GM23248 (cell line): ENCODE measurements around the gene CDKN2A.

Experiments used
- EZH2 ChIP-seq: fragments of 200-600 bp; sonication (generic); IDR thresholded peaks from 2 replicates; pipeline ENCODE4 v1.6.1; 2018; ENCODE audit warnings: antibody characterized with exemption, mild to moderate bottlenecking; ENCODE audit not compliant: insufficient read depth, poor library complexity, severe bottlenecking
- EZH2phosphoT487 ChIP-seq: fragments of 200-600 bp; sonication (generic); IDR thresholded peaks from 2 replicates; pipeline ENCODE4 v1.6.1; 2018; ENCODE audit warnings: antibody characterized with exemption, moderate library complexity, mild to moderate bottlenecking, low read depth; ENCODE audit not compliant: insufficient read depth

DNA sequence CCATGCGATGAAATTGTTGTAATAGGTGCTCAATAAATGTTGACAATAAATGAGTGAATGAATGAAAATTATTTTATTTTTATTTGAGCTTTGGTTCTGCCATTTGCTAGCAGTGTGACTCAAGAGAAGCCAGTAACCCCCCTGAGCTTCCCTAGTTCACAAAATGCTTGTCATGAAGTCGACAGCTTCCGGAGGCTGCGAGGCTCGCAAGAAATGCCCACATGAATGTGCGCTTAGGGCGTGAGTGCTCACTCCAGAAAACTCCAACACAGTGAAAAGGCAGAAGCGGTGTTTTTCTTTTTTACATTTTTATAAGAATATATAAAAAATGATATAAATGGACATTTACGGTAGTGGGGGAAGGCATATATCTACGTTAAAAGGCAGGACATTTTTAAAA, 26.5 kb downstream of the CDKN2A start:
- TF ChIP-seq EZH2phosphoT487: no peak
- TF ChIP-seq EZH2: no peak
